ENCODE results near the gene ZSWIM9. TPM values are rescaled to one million over a fixed set of nuclear protein-coding genes. Genes with fewer than 3 reads are reported as not detected.
A peak's percentile ranks its signal among the peaks of the same experiment; 100 is the strongest.

ZSWIM9 gene
- 2.0 TPM for total RNA-seq

DNA sequence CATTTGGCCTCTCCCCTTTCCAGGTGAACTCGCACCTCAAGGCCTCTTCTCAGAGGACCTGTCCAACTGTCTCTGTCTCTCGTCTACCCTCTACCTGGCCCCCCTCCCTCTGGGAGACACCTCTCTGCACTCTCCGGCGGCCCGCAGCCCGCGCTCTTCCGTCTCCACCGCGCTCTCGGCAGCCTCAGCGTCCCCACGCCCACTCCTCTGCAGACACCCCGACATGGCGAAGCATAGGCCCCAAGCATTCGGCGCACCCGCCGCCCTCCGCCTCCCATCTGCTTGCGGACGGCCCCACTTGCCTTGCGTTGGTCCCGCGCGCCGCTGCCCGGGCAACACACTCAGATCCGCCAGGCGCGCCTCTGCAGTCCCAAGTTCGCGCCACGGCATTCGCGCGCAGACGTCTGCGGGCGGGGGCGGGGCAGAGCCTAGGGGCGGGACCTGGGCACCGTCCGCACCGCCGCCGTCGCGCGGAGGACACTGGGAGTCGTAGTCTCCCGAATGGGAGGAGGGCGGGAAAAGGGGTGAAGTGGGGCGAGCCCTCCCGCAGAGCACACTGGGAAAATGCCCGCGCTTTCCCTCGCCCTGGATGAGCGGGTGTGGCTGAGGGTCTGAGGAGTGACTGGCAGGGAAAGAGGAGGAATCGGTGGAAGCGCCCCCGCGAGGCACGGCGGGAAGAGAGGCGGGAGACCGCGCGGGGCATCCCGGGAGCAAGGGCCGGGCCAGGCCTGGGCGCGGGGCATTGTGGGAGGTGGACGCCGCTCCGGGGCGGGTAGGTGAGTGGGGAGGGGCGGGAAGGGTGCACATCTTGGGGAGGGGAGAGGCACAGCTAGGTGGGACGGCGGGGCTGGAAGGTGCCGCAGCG, at the start of gene ZSWIM9, which contains the start of gene LIG1:
Gene ZSWIM9, plus strand, starts transcription at position 742 of the 865 bp plus-strand sequence. CDS start 1,123 bp downstream, outside the sequence.
Gene LIG1, minus strand, starts transcription at position 406 of the 865 bp plus-strand sequence. CDS start 4,778 bp downstream, outside the sequence.
- DNase-seq (ENCODE audit: low spot score in 2 of 2) (peak; percentile 98 to 99), FAIRE-seq (no peak)

DNA sequence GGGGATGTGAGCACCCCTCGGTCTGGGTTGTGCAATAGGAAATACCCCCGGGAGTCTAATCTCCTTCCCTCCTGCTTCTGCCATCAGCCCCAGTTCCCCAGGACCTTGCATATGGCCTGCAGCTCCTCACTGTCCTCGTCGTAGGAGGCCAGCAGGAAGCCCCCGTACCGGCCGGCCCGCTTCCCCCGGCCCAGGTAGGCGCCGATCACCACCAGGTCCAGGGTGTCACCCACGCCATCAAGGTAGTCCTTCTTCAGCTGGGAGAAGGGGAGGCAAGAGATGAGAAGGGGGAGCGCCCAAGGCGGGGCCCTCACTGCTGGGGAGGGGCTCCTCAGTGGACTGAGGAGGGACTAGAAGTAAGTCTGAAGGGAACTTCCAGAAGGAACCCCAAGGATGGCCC, 49.4 kb upstream of the ZSWIM9 start:
- FAIRE-seq, result no peak

DNA sequence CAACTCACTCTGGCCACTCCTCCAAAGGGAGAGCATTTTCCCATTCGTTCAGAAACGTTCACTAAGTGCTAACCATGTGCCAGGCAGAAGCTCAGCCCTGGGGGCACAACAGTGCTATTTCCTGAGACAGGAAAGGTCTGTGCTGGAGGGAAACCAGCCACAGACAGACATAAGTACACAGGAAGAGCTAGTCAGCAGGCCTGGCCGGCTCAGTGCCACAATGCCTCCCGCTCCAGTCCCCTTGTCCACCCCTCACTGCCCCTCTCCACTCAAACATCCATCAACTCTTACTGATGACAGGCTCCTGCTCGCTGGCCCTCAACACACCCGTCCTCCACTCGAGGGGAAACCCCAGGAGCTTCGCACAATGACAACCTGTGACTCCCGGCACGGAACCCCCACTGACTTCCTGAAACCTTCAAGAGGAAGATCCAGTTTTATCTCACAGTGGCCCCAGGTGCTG, 48.5 kb upstream of the ZSWIM9 start:
- FAIRE-seq (no peak), DNase-seq (ENCODE audit: low spot score in 2 of 2) (no peak)

More for the DNA sequence above, 49.4 kb upstream of the ZSWIM9 start:
- no peak for DNase-seq (ENCODE audit: low spot score in 2 of 2)

DNA sequence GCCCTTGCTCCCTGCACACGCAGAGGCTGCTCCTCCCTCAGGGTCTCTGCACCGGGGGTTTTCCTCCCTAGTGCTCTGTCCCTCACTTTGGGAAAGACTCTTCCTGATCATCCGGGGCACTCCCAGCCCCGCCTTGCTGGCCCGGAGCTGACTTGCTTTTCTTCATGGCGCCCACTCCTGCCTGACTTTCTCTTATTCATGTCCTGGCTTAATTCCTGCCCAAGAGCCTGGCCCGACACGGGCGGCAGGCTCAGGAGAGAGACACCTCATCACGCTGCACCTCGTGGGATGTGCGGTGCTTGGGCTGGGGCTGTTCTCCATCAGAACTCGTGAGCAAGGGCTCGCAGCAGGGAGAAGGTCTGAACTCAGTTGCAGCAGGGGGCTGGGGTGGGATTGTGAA, 48.1 kb upstream of the ZSWIM9 start:
- DNase-seq (ENCODE audit: low spot score in 2 of 2), result no peak
- no peak for FAIRE-seq

- peak in 1 of 2 donors; percentile 54 for DNase-seq (ENCODE audit: low spot score in 2 of 2)
- FAIRE-seq, result no peak
These were observed 46.4 kb upstream of the ZSWIM9 start for GRCh38 chr19:48123907-48124651.

DNA sequence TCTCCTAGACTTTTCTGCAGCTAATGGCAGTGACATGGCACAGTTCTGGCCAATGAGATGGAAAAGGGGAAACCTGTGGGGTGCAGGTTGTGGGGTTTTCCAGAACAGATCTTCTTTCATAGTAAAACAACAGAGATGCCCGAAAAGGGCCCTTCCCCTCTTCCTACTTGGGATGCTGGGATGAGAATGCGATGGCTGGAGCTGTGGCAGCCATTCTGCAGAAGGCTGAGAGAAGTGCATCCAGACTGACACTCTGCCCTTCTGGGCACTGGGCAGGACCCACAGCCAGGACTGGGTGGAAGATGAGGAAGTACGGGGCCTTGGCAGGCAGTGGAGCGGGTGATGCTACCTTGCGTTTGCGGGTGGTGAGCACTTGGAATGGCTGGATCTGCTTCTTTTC, 42.9 kb upstream of the ZSWIM9 start:
- FAIRE-seq (no peak), DNase-seq (ENCODE audit: low spot score in 2 of 2) (no peak)

GRCh38 chr19:48133094-48133493, 37.4 kb upstream of the ZSWIM9 start:
- DNase-seq (ENCODE audit: low spot score in 2 of 2) (no peak), FAIRE-seq (no peak)

DNA sequence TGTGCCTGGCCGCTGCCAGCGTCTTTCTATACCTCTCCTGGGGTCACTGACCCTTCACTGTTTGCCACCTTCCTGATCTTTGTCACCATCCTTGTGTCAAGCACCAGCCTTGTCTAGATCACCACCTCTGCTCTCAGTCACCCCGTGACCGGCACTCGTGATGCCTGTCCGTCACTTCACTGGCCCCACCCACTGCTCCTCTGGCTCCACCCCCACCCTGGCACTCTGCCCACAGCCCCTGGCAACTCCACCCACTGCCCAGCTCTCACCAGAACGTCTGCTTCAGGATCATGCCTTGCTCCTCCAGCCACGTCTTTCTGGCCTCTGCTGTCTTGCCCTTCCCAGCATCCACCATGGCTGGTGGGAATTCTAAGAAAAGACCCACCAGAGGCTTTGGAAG, 35.1 kb upstream of the ZSWIM9 start:
- no peak for FAIRE-seq
- peak in 1 of 2 donors; percentile 46 for DNase-seq (ENCODE audit: low spot score in 2 of 2)

GRCh38 chr19:48136547-48136946, 33.9 kb upstream of the ZSWIM9 start:
- FAIRE-seq, result no peak
- no peak for DNase-seq (ENCODE audit: low spot score in 2 of 2)

GRCh38 chr19:48137411-48137810, 33.1 kb upstream of the ZSWIM9 start:
- FAIRE-seq (no peak), DNase-seq (ENCODE audit: low spot score in 2 of 2) (no peak)

GRCh38 chr19:48139053-48139452, 31.4 kb upstream of the ZSWIM9 start:
- FAIRE-seq, result no peak
- DNase-seq (ENCODE audit: low spot score in 2 of 2), result no peak

GRCh38 chr19:48147597-48148175, 22.8 kb upstream of the ZSWIM9 start:
- no peak for DNase-seq (ENCODE audit: low spot score in 2 of 2)
- FAIRE-seq, result no peak

DNA sequence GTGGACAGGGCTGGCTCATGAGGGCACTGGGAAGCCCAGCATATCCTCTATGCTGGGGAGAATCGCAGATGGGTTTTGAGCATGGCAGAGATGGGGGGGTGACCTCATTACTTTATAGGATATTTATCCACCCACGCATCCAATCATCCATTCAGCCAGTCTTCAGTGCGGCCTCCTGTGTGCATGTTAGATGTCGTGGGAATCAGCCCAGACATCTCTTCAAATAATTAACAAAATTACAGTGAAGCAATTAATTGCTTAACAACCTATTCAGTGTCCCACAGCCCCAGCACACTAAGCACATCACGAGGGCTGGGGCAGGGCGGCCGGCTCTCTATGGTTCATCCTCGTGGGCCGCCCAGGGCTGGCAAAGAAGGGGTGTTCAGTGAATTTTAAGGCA, 21.9 kb upstream of the ZSWIM9 start:
- DNase-seq (ENCODE audit: low spot score in 2 of 2) (no peak), FAIRE-seq (no peak)

DNA sequence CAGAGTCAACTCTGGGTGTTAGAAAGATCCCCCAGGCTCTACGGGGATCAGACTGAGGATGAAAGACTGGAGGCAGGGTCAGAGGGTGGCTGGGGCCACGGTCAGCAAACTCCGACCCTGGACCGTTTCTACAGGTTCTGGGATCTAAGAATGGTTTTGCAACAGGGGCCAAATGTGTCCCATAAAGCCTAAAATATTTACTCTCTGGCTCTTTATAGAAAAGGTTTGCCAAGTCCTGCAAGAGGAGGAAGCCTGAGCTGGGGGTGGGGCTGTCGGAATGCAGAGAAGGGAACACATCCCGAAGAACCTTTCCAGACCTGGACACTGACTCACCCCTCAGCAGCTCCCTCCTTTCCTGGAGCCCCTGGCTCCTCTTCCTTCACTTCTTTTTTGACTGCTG, 21.1 kb upstream of the ZSWIM9 start:
- FAIRE-seq (no peak), DNase-seq (ENCODE audit: low spot score in 2 of 2) (no peak)

DNA sequence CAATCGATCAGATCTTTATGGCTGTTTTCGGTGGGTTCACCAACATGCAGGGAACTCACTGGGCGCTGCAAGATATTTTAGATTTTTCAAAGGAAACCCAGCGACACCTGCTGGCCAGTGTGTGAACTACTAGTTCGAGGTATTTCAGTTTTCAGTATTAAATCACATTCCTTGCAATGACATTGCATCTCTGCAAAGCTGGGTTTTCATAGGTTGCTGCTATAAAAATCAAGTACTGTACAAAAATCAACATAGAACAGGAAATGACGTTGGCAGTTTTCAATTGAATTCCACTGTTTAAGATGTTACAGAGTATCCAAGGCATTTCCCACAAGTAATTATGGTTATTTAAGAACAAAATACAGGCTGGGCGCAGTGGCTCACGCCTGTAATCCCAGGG, 17.9 kb upstream of the ZSWIM9 start:
- DNase-seq (ENCODE audit: low spot score in 2 of 2), result peak; percentile 61 to 79
- peak; percentile 83 for FAIRE-seq

GRCh38 chr19:48154003-48154402, 16.5 kb upstream of the ZSWIM9 start:
- DNase-seq (ENCODE audit: low spot score in 2 of 2) (no peak), FAIRE-seq (no peak)

- no peak for DNase-seq (ENCODE audit: low spot score in 2 of 2)
- no peak for FAIRE-seq
These were observed 12.2 kb upstream of the ZSWIM9 start for GRCh38 chr19:48158210-48158790.

- no peak for FAIRE-seq
- DNase-seq (ENCODE audit: low spot score in 2 of 2), result no peak
These were observed 1.8 kb upstream of the ZSWIM9 start for GRCh38 chr19:48168689-48169088.

- DNase-seq (ENCODE audit: low spot score in 2 of 2) (peak; percentile 53 to 67), FAIRE-seq (no peak)
These were observed 922 bp upstream of the ZSWIM9 start for GRCh38 chr19:48169578-48169938.

- FAIRE-seq (no peak), DNase-seq (ENCODE audit: low spot score in 2 of 2) (no peak)
These were observed 402 bp downstream of the ZSWIM9 start for GRCh38 chr19:48170817-48171347.

Data from frontal cortex (tissue), 4 donors.